Thoracic aorta (tissue), 2 donors: ENCODE data around the gene DEF6. TPM values are rescaled to one million over a fixed set of nuclear protein-coding genes. Genes with fewer than 3 reads are reported as not detected.

ENCODE experiments used
- ATAC-seq: fragments of 150-250 bp; one replicate; pipeline ENCODE4 v1.8.0; 2017; ENCODE audit warnings: low read depth; ENCODE audit not compliant: insufficient number of reproducible peaks, low FRiP score
- DNase-seq: peaks from one replicate; pipeline ENCODE4 v3.0.0-alpha.2; 2020; ENCODE audit warnings: low spot score
- H3K27ac ChIP-seq, 2 donors: fragments of 200-600 bp; sonication (generic); 1 replicate in 1 of 2; 2 replicates in 1 of 2; pipeline ENCODE4 v1.5.1; 2016; ENCODE audit warnings: mild to moderate bottlenecking in 2 of 2, moderate library complexity in 2 of 2
- H3K27me3 ChIP-seq: fragments of 200-600 bp; sonication (generic); replicated peaks from 2 replicates; pipeline ENCODE4 v1.6.0; 2016; ENCODE audit warnings: mild to moderate bottlenecking; ENCODE audit not compliant: insufficient read depth
- H3K36me3 ChIP-seq: fragments of 200-600 bp; sonication (generic); one replicate; pipeline ENCODE4 v1.5.1; 2016
- H3K4me1 ChIP-seq, 2 donors: fragments of 200-600 bp; sonication (generic); 1 replicate in 1 of 2; 2 replicates in 1 of 2; pipeline versions ENCODE4 v1.5.1 to v1.6.0; 2016; ENCODE audit warnings: low read depth in 2 of 2, mild to moderate bottlenecking in 1 of 2; ENCODE audit not compliant: control insufficient read depth in 1 of 2
- H3K4me3 ChIP-seq: fragments of 200-600 bp; sonication (generic); 2 replicates; pipeline ENCODE4 v1.5.1; 2016; ENCODE audit warnings: mild to moderate bottlenecking
- H3K9me3 ChIP-seq: fragments of 200-600 bp; sonication (generic); 2 replicates; pipeline ENCODE4 v1.5.1; 2016
- total RNA-seq, 2 donors: library from RNA; depleted of rRNA; stranded (reverse); fragments of >200 nt; gene quantifications; one replicate each; pipeline versions ENCODE4 v1.1.0 to v1.2.3, GENCODE V29; 2016
- TF ChIP-seq, protein P1 (sequence below): fragments of 200-600 bp; sonication (generic); IDR thresholded peaks from one replicate; pipeline ENCODE4 v1.5.1; 2019; ENCODE audit warnings: antibody characterized with exemption

The DEF6 gene
- total RNA-seq, 2 donors from 2014 or later, result 7.6 to 9.1 TPM

DNA sequence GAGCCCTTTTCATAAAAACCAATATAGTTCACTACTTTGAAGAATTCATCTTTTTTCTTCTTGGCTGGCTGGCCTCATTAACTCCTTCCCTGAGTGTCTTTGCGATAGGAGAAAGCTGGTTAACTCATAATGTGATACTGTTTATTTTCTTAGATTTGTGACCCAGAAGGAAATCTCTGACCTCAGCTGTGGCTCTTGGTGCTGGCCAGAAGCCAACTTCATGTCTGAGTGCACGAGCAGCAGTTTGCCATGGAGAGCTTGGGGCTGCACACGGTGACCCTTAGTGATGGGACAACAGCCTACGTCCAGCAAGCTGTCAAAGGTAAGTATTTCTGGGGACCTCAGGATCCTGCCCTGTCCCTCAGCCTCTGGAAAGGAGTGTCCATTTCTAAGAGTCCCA is 16.7 kb upstream of the DEF6 start:
- ATAC-seq (no peak), DNase-seq (no peak)
- no peak overlapping the region for H3K4me3 ChIP-seq
- peaks cover 0 to 2% of the 10 kb centered on the region in 2 donors for H3K4me1 ChIP-seq
- TF ChIP-seq, protein P1, sequence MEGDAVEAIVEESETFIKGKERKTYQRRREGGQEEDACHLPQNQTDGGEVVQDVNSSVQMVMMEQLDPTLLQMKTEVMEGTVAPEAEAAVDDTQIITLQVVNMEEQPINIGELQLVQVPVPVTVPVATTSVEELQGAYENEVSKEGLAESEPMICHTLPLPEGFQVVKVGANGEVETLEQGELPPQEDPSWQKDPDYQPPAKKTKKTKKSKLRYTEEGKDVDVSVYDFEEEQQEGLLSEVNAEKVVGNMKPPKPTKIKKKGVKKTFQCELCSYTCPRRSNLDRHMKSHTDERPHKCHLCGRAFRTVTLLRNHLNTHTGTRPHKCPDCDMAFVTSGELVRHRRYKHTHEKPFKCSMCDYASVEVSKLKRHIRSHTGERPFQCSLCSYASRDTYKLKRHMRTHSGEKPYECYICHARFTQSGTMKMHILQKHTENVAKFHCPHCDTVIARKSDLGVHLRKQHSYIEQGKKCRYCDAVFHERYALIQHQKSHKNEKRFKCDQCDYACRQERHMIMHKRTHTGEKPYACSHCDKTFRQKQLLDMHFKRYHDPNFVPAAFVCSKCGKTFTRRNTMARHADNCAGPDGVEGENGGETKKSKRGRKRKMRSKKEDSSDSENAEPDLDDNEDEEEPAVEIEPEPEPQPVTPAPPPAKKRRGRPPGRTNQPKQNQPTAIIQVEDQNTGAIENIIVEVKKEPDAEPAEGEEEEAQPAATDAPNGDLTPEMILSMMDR, result no peak
- H3K36me3 ChIP-seq, result peaks cover under 1% of the 10 kb centered on the region
- H3K9me3 ChIP-seq, result no peaks in the 10 kb centered on the region
- H3K27me3 ChIP-seq, result no peaks in the 10 kb centered on the region
- H3K27ac ChIP-seq, result no peak overlapping the region

DNA sequence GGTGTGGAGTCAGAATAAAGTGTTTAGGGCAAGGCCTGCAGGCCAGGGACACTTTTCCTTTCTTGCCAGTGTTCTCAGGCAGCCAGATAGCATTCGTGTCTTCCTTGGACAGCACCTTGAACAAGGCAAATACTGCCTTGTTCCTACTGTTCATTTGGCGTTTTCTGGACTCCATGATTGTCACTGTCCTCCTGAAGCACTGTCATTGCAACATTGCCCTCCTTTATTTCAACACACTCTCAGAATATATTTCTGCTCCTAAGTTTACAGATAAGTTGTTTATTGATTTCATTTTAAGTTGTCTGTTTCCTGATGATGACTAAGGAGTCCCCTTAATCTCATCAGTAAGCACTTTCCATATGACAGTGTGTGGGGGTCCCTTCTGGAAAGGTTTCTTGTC is 15.1 kb upstream of the DEF6 start:
- no peaks in the 10 kb centered on the region for H3K27me3 ChIP-seq
- no peaks in the 10 kb centered on the region for H3K4me1 ChIP-seq
- no peak for DNase-seq
- peaks cover 14% of the 10 kb centered on the region for H3K36me3 ChIP-seq
- TF ChIP-seq, protein P1, result no peak
- no peaks in the 10 kb centered on the region for H3K9me3 ChIP-seq
- no peak overlapping the region for H3K4me3 ChIP-seq
- H3K27ac ChIP-seq, result no peak overlapping the region
- no peak for ATAC-seq

DNA sequence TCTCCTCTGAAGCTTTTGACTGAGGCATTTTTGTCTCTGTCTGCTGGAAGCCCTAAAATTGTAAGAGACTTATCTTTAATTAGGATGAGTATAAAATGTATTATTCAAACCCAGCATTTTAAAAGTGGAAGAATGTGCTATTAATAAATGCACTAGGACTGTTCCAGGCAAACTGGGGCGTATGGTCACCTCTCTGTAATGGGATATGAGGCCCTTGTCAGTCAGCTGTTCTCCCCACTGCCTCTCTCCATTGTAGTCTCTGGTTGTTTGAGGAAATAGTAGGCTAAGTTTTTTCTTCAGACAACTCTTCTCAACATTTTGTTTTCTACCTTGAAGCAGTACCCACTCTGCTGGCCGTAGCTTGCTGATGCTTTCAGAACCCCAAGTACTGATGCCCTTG is 14.3 kb upstream of the DEF6 start:
- no peaks in the 10 kb centered on the region for H3K4me1 ChIP-seq
- no peaks in the 10 kb centered on the region for H3K27me3 ChIP-seq
- DNase-seq, result no peak
- H3K27ac ChIP-seq, result no peak overlapping the region
- no peak for ATAC-seq
- no peaks in the 10 kb centered on the region for H3K9me3 ChIP-seq
- TF ChIP-seq, protein P1, result no peak
- H3K36me3 ChIP-seq, result peaks cover 23% of the 10 kb centered on the region
- no peak overlapping the region for H3K4me3 ChIP-seq

DNA sequence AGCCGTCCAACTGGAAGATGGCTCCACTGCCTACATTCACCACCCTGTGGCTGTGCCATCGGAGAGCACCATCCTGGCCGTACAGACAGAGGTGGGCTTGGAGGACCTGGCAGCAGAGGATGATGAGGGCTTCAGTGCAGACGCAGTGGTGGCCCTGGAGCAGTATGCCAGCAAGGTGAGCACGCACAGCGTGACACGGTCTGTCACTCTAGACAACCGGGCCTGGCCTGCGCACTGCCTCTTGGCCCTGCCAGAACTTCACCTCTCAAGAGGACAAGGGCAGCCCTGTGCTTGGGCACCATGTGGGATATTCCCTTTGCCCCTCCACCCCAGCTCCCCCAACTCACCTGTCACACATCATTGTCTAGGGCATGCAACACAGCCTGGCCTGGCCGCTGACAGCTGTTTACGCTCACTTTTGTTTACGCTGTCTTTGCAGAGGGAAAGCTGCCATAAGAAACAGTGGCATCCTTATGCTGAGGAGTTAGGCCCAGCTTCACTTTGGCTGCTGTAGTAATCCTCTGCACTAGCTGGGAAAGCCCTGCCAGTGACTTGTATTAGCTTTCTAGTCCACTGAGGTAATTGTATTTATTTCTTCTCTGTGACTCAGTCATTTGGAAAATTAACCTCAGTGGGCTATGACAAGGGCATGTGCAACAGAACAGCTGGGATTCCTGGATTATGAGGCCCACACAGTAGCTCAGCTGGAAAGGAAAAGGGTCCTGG is 9.8 kb upstream of the DEF6 start:
- Histone ChIP-seq H3K36me3 (peaks cover 60% of the 10 kb centered on the region), H3K9me3 (no peaks in the 10 kb centered on the region), H3K27me3 (no peaks in the 10 kb centered on the region), H3K27ac (no peak overlapping the region), H3K4me1 (no peaks in the 10 kb centered on the region), H3K4me3 (no peak overlapping the region)
- TF ChIP-seq, protein P1, result no peak
- ATAC-seq (no peak), DNase-seq (no peak)

DNA sequence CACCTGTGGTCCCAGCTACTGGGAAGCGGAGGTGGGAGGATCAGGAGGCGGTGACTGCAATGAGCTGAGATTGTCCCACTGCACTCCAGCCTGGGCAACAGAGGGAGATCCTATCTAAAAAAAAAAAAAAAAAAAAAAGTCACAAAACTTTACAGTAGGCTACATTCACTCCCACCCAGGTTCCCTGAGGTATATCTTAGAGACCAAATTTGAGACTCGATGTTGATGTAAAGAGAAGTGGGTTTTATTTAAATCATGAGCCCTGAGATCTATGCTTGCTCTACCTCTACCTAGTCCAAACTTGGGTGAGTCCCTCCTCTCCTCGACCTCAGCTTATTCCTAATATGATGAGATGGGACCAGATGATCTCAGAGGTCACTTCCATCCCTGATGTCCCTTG is 8.8 kb upstream of the DEF6 start:
- DNase-seq, result no peak
- no peak overlapping the region for H3K4me3 ChIP-seq

More for the DNA sequence above, 8.8 kb upstream of the DEF6 start:
- ATAC-seq, result no peak
- Histone ChIP-seq H3K36me3 (peaks cover 66% of the 10 kb centered on the region), H3K27ac (no peak overlapping the region), H3K4me1 (no peaks in the 10 kb centered on the region), H3K9me3 (no peaks in the 10 kb centered on the region), H3K27me3 (no peaks in the 10 kb centered on the region)
- TF ChIP-seq, protein P1, result no peak
